Activated CD8-positive, alpha-beta memory T cell treated with anti-CD3 and anti-CD28 coated beads for 1 hour (primary cell): Measurements from ENCODE around the gene FOXO6.

Source experiments
- DNase-seq, 2 donors: peaks; one replicate each; pipeline ENCODE4 v3.0.0-alpha.2; 2020; ENCODE audit warnings: low read depth in 1 of 2; ENCODE audit errors: extremely low read depth in 1 of 2

Gene FOXO6

DNA sequence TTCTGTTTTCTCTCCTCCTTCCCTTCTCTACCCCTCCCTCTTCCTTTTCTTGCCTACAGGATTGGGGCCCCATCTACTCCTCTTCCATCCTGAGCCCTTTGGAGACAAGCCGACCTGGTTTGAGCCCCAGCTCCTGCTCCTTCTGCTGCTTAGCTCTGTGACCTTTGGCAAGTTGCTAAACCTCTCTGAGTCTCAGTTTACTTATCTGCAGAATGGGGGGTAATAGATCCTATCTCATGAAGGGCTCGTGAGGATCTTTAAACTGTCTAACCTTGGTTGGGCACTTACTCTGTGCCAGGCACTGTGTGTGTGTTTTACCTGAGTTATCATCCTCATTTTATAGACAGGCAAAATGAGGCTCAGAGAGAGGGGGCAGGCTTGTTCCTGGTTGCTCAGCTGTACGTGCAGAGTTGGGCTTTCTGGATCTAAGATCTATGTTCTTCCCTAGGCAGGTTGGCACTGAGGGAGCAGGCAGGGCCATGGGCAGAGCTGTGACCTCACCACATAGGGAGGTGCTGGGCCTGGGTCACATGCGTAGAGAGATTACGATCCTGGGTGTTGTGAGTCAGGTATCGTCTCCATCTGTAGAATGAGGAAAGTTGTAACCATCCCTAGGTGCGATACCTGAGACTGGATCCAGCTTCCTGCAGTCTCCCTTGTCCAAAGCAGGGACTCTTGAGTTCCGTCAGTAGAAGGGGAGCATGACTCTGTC is 58.5 kb downstream of the FOXO6 start:
- no peak for DNase-seq

DNA sequence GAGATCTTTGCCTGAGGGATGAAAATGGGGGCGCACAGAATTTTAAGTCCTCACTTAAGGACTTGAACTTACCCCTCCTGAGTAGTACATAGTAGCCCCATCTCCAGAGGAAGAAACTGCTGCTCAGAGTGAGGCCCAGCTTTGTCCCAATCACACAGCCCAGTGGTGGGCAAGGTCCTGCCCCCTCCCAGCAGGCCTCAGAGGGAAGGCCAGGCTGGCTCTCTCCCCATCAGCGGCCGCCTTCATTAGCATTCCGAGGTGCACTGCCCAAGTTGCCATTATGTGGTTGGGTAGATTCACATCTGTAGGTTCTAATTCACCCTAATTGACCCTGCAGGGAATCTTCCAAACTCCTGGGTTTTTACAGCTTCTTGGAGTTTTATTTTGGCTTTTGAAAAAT is 59.1 kb downstream of the FOXO6 start:
- DNase-seq, result no peak

DNA sequence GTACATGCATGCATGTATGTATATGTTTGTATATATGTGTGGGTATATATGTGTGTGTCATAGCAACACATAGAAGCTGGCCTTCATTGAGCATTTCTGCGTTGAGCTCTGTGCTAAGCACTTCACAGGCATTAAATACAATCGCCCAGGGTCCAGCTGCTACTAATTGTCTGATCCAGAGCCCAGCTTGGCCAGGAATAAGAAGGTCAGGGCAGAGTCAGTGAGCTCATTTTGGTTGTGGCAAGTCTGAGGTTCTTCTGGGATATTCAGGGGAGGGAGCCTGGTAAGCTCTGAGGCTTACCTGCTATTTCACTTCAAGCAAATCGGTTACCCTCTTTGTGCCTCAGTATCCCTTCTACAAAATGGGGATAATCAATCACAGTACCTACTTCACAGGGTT is 59.6 kb downstream of the FOXO6 start:
- no peak for DNase-seq

DNA sequence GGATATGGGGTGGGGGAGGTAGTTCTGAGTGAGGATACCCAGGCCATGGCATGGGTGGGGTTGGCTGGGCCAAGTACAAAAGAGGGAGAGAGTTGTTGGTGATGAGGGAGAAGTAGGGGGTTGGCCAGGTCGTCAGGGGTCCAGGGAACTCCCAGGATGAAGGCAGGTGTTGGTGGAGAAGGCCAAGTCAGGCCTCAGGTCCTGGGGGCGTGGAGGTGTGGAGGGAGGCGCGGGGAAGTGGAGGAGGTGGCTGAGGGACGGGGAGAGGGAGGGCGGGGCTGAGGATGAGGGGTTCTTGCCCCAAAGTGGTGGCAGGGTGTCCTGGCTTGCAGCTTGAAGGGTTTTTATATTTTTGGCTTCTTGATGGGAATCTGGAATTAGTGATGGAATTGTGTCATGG is 61.1 kb downstream of the FOXO6 start:
- DNase-seq, result no peak

DNA sequence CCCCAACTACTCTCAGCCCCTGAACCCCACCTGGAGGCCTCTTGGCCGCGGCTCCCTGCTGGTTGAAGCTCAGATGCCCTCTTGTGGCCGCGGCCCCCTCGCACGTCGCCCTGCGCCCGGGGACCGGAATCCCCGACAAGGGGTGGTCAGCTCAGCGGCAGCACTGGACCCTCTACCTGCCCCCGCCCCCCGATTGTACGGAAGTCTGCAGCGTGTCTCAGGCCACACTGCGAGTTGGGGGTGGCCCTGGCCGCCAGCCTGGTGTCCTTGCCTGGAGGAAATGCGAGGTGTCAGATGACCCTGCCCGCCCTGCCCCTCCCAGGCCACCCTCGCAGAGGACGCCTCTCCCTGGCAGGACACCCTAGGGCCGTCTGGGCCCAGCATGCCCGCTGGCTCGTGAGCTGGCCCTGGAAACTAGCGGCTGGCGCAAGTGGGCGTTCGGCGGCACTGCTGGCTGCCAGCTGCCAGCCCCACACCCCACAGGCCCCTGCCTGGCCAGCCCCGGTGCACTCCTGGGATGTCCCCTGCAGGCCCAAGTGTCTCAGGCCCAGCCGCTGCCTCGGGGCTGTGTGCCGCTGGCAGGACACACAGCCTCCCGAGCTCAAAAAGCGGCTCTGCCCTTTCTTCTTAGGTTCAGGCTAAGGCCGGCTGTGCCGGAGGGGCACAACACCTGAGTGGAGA is 62.4 kb downstream of the FOXO6 start:
- DNase-seq, result no peak

DNA sequence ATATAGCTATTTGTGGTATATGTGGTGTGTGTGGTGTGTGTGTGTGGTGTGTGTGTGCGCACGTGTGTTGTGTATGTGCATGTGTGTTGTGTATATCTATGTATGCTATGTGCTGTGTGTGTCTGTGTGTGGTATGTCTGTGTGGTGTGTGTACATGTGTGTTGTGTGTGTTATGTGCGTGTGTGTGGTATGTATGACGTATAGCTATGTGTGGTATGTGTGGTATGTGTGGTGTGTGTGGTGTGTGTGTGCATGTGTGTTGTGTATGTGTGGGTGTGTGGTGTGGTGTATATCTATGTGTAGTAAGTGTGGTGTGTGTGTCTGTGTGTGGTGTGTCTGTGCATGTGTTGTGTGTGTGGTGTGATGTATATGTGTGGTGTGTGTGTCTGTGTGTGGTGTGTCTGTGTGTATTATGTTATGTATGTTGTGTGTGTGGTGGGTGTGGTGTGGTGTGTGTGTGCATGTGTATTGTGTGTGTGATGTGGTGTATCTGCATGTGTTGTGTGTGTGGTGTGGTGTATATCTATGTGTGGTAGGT is 63.4 kb downstream of the FOXO6 start:
- DNase-seq, result no peak

DNA sequence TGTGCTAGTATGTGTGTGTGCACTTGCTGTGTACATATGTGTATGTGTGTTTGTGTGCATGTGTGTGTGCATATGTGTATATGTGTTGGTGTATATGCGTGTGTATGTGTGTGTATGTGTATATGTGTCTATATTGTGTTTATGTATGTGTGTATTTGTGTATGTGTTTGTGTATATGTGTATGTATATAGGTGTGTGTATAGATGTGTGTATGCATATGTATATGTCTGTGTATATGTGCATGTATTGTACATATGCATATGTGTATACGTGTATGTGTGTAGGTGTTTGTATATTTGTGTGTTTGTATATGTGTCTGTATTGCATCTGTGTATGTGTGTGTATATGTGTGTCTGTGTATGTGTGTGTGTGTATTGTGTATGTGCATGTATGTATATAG is 64.1 kb downstream of the FOXO6 start:
- no peak for DNase-seq

DNA sequence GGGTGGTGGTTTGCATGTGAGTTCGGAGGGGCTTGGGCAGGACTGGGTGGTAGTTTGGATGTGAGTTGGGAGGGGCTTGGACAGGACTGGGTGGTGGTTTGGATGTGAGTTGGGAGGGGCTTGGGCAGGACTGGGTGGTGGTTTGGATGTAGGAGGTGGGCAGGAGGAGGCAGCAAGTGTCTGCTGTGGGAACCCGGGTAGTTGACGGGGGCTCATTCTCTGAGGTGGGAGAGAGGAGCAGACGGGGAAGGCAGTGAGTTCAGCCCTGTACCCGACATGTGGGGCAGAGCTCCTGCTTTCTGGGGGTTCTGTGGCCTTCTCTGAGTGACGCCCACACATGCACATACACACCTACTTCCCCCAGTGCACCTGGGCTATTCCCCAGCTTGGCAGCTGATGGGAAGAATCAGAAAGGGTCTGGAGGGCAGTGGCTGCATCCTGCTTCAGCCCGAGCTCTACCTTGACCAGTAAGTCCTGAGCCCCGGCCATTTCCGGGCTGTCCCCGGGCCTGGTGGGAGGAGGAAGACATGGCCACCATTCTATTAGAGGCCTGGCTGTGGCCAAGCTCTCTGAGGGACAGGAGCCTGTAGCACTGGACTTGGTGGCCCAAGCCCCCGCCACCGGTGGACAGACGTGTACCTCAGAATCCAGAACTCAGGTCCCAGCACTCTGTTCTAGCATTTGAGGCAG is 65.1 kb downstream of the FOXO6 start:
- no peak for DNase-seq

DNA sequence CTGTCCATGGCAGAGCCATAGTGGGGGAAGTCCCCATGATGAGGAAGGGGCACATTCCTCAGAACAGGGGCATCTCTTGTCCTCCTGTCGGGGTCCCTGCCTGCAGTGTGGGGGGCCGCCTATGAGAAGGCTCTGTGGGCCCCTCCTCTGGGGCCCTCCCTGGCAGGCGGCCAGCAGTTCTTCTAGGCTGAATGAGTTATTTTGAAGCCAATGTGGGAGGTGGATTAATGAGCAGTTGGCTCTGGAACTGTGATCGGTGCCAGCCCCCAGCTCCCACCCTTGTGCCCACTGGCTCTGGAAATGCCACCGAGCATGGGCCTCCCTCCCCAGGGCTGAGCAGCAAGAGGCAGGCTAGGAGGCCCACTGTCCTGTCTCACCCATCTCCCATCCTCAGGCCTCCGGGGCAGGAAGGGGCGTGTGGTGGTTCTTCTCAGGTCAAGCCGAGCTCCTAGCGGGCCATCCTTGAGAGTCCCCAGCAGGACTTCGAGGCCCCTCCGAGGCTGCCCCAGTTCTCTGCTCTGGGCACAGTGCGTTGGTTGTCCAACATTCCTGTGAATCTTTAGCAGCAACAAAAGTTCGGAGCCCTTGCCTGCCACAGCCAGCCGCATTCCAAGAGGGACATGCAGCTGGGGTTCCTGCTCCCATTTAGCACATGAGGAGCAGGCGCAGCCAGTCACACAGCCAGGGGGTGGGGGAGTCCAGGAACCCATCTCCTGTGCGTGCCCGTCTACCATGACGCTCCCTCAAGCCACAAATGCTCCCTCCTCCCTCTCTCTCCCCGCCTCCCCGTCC is 66.1 kb downstream of the FOXO6 start:
- no peak for DNase-seq

DNA sequence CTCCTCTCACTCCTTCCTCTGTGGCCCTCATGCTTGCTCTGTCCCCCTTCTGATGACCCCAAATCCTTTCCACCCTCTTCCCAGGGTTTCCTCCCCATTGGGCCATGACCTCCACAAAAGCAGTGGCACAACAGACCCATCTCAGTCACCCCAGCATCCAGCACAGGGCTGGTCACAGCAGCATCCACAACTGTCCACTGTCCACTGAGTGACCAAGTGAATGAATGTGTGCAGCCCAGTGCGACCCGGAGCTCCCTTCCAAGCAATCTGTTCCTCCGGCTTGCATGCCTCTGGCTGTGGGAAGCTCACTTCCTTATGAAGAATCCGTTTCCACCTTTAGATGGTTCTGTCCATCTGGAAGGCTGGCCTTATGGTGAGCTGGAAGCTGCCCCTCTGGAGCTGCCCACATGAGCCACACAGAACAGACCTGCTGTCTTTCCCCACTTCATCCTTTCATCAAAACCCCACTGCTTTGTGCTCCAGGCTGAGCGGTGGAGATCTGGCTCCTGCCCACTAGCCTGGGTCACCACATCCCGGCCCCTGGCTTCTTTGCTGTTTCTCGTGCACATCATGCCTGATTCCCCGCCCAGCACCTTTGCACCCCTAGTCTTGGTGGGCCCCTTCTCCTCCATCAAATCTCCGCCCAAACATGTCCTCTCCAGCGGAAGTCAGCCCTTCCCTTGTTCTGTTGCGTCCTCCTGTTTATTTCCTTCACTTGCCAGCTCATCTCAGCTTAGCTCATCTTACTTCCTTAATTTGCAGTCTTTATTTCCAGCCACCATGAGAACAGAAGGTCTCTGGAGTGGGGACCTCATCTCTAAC is 66.9 kb downstream of the FOXO6 start:
- no peak for DNase-seq

DNA sequence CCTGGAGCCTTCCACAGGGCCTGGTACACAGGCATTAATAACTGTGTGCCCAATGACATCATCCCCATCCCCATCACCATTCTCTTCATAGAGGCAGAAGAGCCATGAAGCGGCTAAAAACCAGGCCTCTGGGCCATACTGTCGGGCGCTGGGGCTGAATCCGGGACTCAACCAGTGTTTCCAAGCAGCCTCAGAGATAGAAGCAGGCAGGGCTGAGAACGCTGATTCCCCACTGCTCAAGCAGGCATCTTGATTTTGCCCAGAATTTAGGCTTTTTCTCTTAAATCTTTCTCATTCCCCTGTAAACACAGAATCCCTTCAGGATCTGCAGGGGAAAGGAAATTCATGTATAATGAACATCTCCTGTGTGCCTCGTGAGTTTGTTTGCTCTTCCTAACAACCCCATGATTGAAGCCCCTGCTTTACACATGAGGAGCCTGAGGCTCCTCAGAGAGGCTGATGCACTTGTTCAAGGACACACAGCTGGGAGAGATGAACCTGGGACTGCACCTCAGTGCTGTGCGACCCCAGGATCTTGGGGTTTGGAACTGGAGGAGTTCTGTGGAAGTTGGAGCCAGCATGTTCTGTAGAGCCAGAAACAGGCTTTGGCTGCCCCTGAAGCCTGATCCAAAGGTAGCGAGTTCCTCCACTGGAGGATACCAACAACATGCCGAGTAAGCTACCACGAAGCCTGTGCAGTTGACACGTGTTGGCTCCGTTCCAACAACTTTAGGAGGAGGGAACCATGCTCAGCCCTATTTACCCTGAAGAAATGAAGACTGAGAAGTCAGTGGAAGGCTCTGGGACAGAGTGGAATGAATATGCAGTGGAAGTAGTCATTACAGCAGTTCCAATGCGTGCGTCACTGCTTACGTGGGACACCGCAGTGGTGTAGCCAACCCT is 67.8 kb downstream of the FOXO6 start:
- DNase-seq, result no peak

DNA sequence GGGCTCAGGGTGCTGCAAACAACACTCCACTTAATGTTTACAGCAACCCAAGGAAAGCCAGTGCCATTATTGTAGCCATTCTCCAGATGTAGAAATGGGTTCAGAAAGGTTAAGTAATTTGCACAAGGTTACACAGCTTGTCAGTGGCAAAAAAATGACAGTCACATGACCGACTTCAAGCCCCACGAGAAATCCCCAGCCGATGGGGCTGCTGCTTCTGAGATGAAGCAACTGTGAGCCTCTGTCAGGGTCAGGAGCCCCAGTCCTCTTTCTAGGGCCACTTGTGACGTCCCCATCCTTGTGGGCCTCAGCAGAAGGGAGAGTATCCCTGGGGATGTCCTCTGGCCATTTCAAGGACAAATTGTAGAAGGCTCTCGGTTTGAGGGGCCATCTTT is 68.4 kb downstream of the FOXO6 start:
- DNase-seq, result no peak

DNA sequence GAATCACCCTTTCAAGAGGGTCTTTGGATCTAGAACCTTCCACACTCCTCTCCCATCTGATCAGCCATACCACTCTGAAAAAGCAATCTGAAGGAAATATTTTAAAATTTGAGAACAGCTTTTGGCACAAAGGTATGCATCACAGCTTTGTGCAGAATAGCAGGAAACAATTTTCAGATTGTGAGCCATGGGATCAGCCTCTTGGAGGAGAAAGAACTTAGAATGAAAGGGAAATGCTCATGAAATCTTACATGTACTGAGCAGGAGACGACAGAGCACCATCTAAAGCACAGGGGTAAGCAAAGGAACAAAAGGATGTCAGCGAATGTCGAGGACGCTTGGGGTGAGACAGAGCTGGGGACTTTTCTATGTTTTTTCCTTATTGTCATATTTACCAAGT is 68.8 kb downstream of the FOXO6 start:
- DNase-seq, result no peak

DNA sequence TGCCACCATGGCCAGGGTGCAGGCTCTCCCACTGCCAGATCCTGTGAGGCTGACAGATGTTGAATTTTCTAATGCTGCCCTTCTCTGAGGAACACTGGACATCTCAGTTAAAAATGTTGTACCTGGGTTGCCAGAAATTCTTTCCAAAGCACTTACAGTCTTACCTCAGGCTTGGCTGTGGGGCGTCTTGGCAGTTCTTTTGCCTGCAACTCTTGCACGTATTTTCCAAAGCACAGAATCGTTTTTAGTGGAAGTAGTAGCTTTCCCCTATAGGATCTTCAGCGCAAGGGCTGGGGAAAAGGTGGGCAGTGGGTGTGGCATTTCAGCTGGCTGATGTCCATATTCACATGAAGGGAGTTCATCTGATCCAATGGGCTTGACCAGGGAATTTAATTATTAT is 69.3 kb downstream of the FOXO6 start:
- no peak for DNase-seq

DNA sequence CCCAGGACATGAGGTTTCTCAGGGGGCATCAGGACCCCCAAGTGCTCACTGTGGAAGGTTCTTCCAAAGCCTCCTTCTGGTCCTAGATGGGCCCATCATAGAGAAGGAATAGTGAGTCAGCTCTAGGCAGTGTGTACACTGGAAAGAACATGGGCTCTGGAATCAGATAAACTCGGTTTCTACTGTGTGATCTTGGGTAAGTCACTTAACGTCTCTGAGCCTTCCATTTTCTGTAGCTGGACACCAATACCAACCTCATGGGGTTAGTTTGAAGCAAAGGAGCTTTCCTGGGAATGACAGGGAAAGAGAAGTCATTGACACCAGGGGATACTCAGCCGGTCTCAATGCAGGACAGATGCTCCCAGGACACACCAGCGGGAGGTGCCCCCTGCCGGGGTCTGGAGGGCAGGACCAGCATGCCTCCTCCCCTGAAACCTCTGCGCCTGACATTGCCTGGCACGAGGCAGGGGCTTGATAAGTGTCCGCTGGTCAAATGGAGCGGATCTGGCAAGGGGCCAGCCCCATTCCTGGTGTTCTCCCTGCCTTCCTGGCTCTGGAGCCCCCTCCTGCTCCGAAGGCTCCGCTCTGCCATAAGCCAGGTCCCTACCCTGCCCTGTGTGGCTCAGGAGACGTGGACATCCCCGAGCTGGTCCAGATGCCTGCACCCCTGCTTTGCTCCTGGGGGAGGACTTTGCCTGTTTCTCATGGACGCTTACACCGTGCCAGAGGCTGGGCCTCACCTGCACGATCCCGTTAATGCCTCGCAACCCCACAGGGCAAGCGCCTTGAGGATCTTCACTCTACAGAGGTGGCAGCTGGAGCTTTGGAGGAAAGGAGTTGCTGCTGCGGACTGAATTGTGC is 70.5 kb downstream of the FOXO6 start:
- no peak for DNase-seq
